Neural crest cell (in vitro differentiated cells): ENCODE data around the gene CNPY1. TPM values are rescaled to one million over a fixed set of nuclear protein-coding genes. Genes with fewer than 3 reads are reported as not detected.

ENCODE experiments used
- DNase-seq: peaks from one replicate; pipeline ENCODE4 v3.0.0; 2021; ENCODE audit warnings: low read depth, mixed read lengths, low spot score
- H3K27ac Mint-ChIP-seq: one replicate; pipeline ENCODE4 v1.8.0; 2021; ENCODE audit warnings: mild to moderate bottlenecking, mixed read lengths; ENCODE audit not compliant: unreplicated experiment
- H3K27me3 Mint-ChIP-seq: 2 replicates; pipeline ENCODE4 v1.8.0; 2021; ENCODE audit warnings: low read depth, mild to moderate bottlenecking, mixed read lengths
- H3K36me3 Mint-ChIP-seq: 2 replicates; pipeline ENCODE4 v1.8.0; 2021; ENCODE audit warnings: low read depth, mild to moderate bottlenecking, mixed read lengths
- H3K4me1 Mint-ChIP-seq: 2 replicates; pipeline ENCODE4 v1.8.0; 2021; ENCODE audit warnings: mixed read lengths
- H3K4me3 Mint-ChIP-seq: one replicate; pipeline ENCODE4 v1.8.0; 2021; ENCODE audit warnings: mild to moderate bottlenecking, mixed read lengths
- H3K9me3 Mint-ChIP-seq: 2 replicates; pipeline ENCODE4 v1.8.0; 2021; ENCODE audit warnings: mixed read lengths
- CTCF ChIP-seq: fragments of 200-600 bp; sonication (generic); conservative IDR thresholded peaks from 2 replicates; pipeline ENCODE4 v1.5.0; 2021; ENCODE audit warnings: antibody characterized with exemption, mild to moderate bottlenecking
- total RNA-seq: library from RNA; stranded (reverse); gene quantifications from 2 replicates; pipeline ENCODE4 v1.2.1, GENCODE V29; 2021

CNPY1 gene
- total RNA-seq, 1 donor from 2014 or later, result 2.4 TPM

GRCh38 chr7:155458111-155458877 lies 88.1 kb downstream of the CNPY1 start, which contains the start of gene EN2:
Gene EN2, plus strand, starts transcription at chr7:155458129. Its CDS starts 249 bp downstream, at chr7:155458378.
- Mint-ChIP-seq H3K36me3 (peaks cover 2% of the 10 kb centered on the region), H3K27ac (no peak within 1 kb of the TSS), H3K9me3 (no peaks in the 10 kb centered on the region), H3K4me1 (peaks cover 23% of the 10 kb centered on the region), H3K27me3 (peaks cover 92% of the 10 kb centered on the region), H3K4me3 (peak within 1 kb of the TSS; percentile 91)
- DNase-seq, result no peak
- no peak for TF ChIP-seq CTCF

GRCh38 chr7:155457544-155458110 lies 88.7 kb downstream of the CNPY1 start:
- Mint-ChIP-seq H3K27me3 (peaks cover 92% of the 10 kb centered on the region), H3K27ac (no peak overlapping the region), H3K9me3 (no peaks in the 10 kb centered on the region), H3K4me1 (peaks cover 23% of the 10 kb centered on the region), H3K36me3 (peaks cover 2% of the 10 kb centered on the region), H3K4me3 (peak overlapping the region; percentile 91)
- no peak for DNase-seq
- no peak for TF ChIP-seq CTCF

- TF ChIP-seq CTCF, result no peak
- H3K27ac Mint-ChIP-seq, result no peak overlapping the region
- no peaks in the 10 kb centered on the region for H3K9me3 Mint-ChIP-seq
- H3K36me3 Mint-ChIP-seq, result peaks cover 2% of the 10 kb centered on the region
- peak overlapping the region; percentile 91 for H3K4me3 Mint-ChIP-seq
- peaks cover 23% of the 10 kb centered on the region for H3K4me1 Mint-ChIP-seq
- H3K27me3 Mint-ChIP-seq, result peaks cover 92% of the 10 kb centered on the region
- DNase-seq, result peak; percentile 68
These were observed 89.4 kb downstream of the CNPY1 start for GRCh38 chr7:155456738-155457543.

- peaks cover 92% of the 10 kb centered on the region for H3K27me3 Mint-ChIP-seq
- peak overlapping the region; percentile 91 for H3K4me3 Mint-ChIP-seq
- no peak for DNase-seq
- H3K27ac Mint-ChIP-seq, result no peak overlapping the region
- H3K36me3 Mint-ChIP-seq, result peaks cover 2% of the 10 kb centered on the region
- peaks cover 23% of the 10 kb centered on the region for H3K4me1 Mint-ChIP-seq
- no peaks in the 10 kb centered on the region for H3K9me3 Mint-ChIP-seq
- TF ChIP-seq CTCF, result no peak
These were observed 90.3 kb downstream of the CNPY1 start for GRCh38 chr7:155455776-155456737.
